GM12892 (cell line): ENCODE results near the gene CHIT1.

ENCODE experiments used
- POLR2A ChIP-seq: IDR thresholded peaks from 2 replicates; pipeline ENCODE4 v1.6.1; 2011; ENCODE audit warnings: low read depth, low read length, control low read depth
- POLR2AphosphoS5 ChIP-seq: IDR thresholded peaks from 2 replicates; pipeline ENCODE4 v1.6.1; 2011; ENCODE audit warnings: low read depth, low read length, control low read depth

- TF ChIP-seq POLR2A = no peak
- TF ChIP-seq POLR2AphosphoS5 = no peak
These were observed 12.3 kb downstream of the CHIT1 start for GRCh38 chr1:203217139-203217655.
